ENCODE data around the gene COL23A1.

COL23A1 gene

GRCh38 chr5:178524093-178524882 is 65.9 kb downstream of the COL23A1 start:
- no peak overlapping the region for H3K9ac ChIP-seq (ENCODE audit: low read length)
- H4K20me1 ChIP-seq (ENCODE audit: insufficient read depth, low read length), result no peaks in the 10 kb centered on the region
- H3K79me2 ChIP-seq (ENCODE audit: low read length), result no peaks in the 10 kb centered on the region
- no peak overlapping the region for H3K27ac ChIP-seq (ENCODE audit: low read length)
- H2AFZ ChIP-seq (ENCODE audit: low read length), result no peak overlapping the region
- no peaks in the 10 kb centered on the region for H3K9me2 ChIP-seq (replicated peaks; ENCODE audit: insufficient read depth, low read length)
- no peak for TF ChIP-seq EZH2phosphoT487 (IDR thresholded peaks at IDR 0.05; ENCODE audit: low read length)
- no peak for TF ChIP-seq CTCF (IDR thresholded peaks at IDR 0.05; ENCODE audit: low read length)
- TF ChIP-seq EZH2 (optimal IDR thresholded peaks at IDR 0.05; ENCODE audit: low read depth, low read length), result no peak
- H3K4me3 ChIP-seq (ENCODE audit: low read length), result no peak overlapping the region
- no peaks in the 10 kb centered on the region for H3K36me3 ChIP-seq (replicated peaks; ENCODE audit: insufficient read depth, low read length)
- no peaks in the 10 kb centered on the region for H3K9me3 ChIP-seq (replicated peaks; ENCODE audit: insufficient read depth, low read length)
- no peaks in the 10 kb centered on the region for H3F3A ChIP-seq (ENCODE audit: insufficient read depth, low read length)
- H3K4me1 ChIP-seq (ENCODE audit: low read length), result no peaks in the 10 kb centered on the region
- peaks cover 7% of the 10 kb centered on the region; the same call in 1 of the 2 replicates for H3K27me3 ChIP-seq (replicated peaks; ENCODE audit: insufficient read depth, low read length)
- no peak for DNase-seq
- H3K4me2 ChIP-seq (ENCODE audit: low read depth, low read length), result 0 out of 2 replicates have a peak overlapping the region, but pooled peaks have one; percentile 18

GRCh38 chr5:178522361-178522760 is 67.8 kb downstream of the COL23A1 start:
- H3K4me1 ChIP-seq (ENCODE audit: low read length), result no peaks in the 10 kb centered on the region

GRCh38 chr5:178520851-178521250 is 69.3 kb downstream of the COL23A1 start:
- H3K4me3 ChIP-seq (ENCODE audit: low read length), result no peak overlapping the region
- H3K9ac ChIP-seq (ENCODE audit: low read length), result no peak overlapping the region
- no peak overlapping the region for H3K4me2 ChIP-seq (ENCODE audit: low read depth, low read length)
- H3K79me2 ChIP-seq (ENCODE audit: low read length), result no peaks in the 10 kb centered on the region
- H3K27me3 ChIP-seq (replicated peaks; ENCODE audit: insufficient read depth, low read length), result no peaks in the 10 kb centered on the region; the same call in 1 of the 2 replicates
- TF ChIP-seq EZH2 (optimal IDR thresholded peaks at IDR 0.05; ENCODE audit: low read depth, low read length), result no peak
- no peak overlapping the region for H2AFZ ChIP-seq (ENCODE audit: low read length)
- H3K27ac ChIP-seq (ENCODE audit: low read length), result no peak overlapping the region
- no peaks in the 10 kb centered on the region for H3K36me3 ChIP-seq (replicated peaks; ENCODE audit: insufficient read depth, low read length)
- no peaks in the 10 kb centered on the region for H3K4me1 ChIP-seq (ENCODE audit: low read length)
- no peaks in the 10 kb centered on the region for H4K20me1 ChIP-seq (ENCODE audit: insufficient read depth, low read length)
- no peaks in the 10 kb centered on the region for H3F3A ChIP-seq (ENCODE audit: insufficient read depth, low read length)
- no peaks in the 10 kb centered on the region for H3K9me2 ChIP-seq (replicated peaks; ENCODE audit: insufficient read depth, low read length)
- H3K9me3 ChIP-seq (replicated peaks; ENCODE audit: insufficient read depth, low read length), result no peaks in the 10 kb centered on the region
- DNase-seq, result no peak

More at GRCh38 chr5:178522361-178522760, 67.8 kb downstream of the COL23A1 start:
- Histone ChIP-seq H3K36me3 (replicated peaks; ENCODE audit: insufficient read depth, low read length) (no peaks in the 10 kb centered on the region), H3F3A (ENCODE audit: insufficient read depth, low read length) (no peaks in the 10 kb centered on the region), H3K27me3 (replicated peaks; ENCODE audit: insufficient read depth, low read length) (no peaks in the 10 kb centered on the region), H3K9ac (ENCODE audit: low read length) (no peak overlapping the region), H2AFZ (ENCODE audit: low read length) (no peak overlapping the region), H3K4me3 (ENCODE audit: low read length) (no peak overlapping the region), H3K27ac (ENCODE audit: low read length) (no peak overlapping the region), H3K9me2 (replicated peaks; ENCODE audit: insufficient read depth, low read length) (no peaks in the 10 kb centered on the region), H3K79me2 (ENCODE audit: low read length) (no peaks in the 10 kb centered on the region), H3K4me2 (ENCODE audit: low read depth, low read length) (no peak overlapping the region), H3K9me3 (replicated peaks; ENCODE audit: insufficient read depth, low read length) (no peaks in the 10 kb centered on the region), H4K20me1 (ENCODE audit: insufficient read depth, low read length) (no peaks in the 10 kb centered on the region)
- DNase-seq, result no peak
- no peak for TF ChIP-seq CTCF (IDR thresholded peaks at IDR 0.05; ENCODE audit: low read length)

- Histone ChIP-seq H3K9ac (ENCODE audit: low read length) (no peak overlapping the region), H3F3A (ENCODE audit: insufficient read depth, low read length) (no peaks in the 10 kb centered on the region), H2AFZ (ENCODE audit: low read length) (no peak overlapping the region), H3K4me3 (ENCODE audit: low read length) (no peak overlapping the region), H3K27me3 (replicated peaks; ENCODE audit: insufficient read depth, low read length) (peaks cover under 1% of the 10 kb centered on the region; the same call in 1 of the 2 replicates), H3K27ac (ENCODE audit: low read length) (no peak overlapping the region), H3K36me3 (replicated peaks; ENCODE audit: insufficient read depth, low read length) (no peaks in the 10 kb centered on the region), H4K20me1 (ENCODE audit: insufficient read depth, low read length) (no peaks in the 10 kb centered on the region), H3K4me1 (ENCODE audit: low read length) (no peaks in the 10 kb centered on the region), H3K9me3 (replicated peaks; ENCODE audit: insufficient read depth, low read length) (no peaks in the 10 kb centered on the region), H3K9me2 (replicated peaks; ENCODE audit: insufficient read depth, low read length) (no peaks in the 10 kb centered on the region), H3K79me2 (ENCODE audit: low read length) (no peaks in the 10 kb centered on the region), H3K4me2 (ENCODE audit: low read depth, low read length) (no peak overlapping the region)
- no peak for TF ChIP-seq EZH2 (optimal IDR thresholded peaks at IDR 0.05; ENCODE audit: low read depth, low read length)
- TF ChIP-seq EZH2phosphoT487 (IDR thresholded peaks at IDR 0.05; ENCODE audit: low read length), result no peak
- TF ChIP-seq CTCF (IDR thresholded peaks at IDR 0.05; ENCODE audit: low read length), result no peak
- DNase-seq, result no peak
Observed at GRCh38 chr5:178519804-178520203, 70.4 kb downstream of the COL23A1 start.

Measured in MM.1S (cell line).